GM18867 (cell line): Measurements from ENCODE around the gene HOXA9.

ENCODE experiments used
- ATAC-seq: cut with Tn5 transposase; IDR thresholded peaks from one replicate; pipeline ENCODE4 v1.9.1; 2021; ENCODE audit warnings: mild to moderate bottlenecking, moderate library complexity; ENCODE audit not compliant: unreplicated experiment

The HOXA9 gene

GRCh38 chr7:27130540-27131389 is 34.6 kb downstream of the HOXA9 start, which contains the start of gene HOXA4:
TSS of gene HOXA4 (minus strand) at chr7:27130757. CDS start at chr7:27130733, 24 bp downstream.
- ATAC-seq: no peak

GRCh38 chr7:27129729-27130539 is 35.4 kb downstream of the HOXA9 start:
- no peak for ATAC-seq

DNA sequence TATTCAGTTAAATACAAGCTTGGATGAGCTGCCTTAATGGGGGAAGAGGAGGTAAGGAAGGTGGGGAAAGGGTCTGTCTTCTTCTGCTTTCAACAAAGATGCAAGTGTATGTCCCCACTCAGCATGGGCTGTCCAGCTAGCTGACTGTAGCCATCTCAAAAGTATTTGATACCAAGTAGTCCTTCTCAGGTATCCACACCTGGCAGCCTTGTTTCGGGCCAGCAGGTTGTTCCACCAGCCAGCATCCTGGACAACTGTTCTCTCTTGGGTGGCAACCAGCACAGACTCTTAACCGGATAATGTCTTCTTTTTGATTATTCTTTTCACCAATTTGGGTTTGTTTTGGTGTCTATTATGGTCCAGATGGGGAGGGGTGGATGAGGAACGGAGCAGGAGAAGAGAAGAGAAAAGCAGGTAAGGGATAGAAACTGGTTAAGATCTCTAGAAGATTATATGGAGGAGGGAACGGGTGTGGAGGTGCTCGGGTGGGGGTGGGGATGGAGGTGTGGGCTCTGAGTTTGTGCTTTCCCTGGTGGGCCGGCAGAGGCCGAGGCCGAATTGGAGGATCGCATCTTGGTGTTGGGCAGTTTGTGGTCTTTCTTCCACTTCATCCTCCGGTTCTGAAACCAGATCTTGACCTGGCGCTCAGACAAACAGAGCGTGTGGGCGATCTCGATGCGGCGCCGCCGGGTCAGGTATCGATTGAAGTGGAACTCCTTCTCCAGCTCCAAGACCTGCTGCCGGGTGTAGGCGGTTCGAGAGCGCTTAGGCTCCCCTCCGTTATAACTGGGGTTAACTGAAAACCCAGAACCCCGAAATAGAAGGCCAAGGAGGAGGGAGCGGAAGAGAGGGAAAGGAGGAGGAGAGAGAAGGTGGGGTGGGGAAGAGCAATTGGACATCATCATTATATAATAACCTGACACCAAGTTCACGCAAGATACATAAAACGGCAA is 36.3 kb downstream of the HOXA9 start:
- ATAC-seq: no peak

DNA sequence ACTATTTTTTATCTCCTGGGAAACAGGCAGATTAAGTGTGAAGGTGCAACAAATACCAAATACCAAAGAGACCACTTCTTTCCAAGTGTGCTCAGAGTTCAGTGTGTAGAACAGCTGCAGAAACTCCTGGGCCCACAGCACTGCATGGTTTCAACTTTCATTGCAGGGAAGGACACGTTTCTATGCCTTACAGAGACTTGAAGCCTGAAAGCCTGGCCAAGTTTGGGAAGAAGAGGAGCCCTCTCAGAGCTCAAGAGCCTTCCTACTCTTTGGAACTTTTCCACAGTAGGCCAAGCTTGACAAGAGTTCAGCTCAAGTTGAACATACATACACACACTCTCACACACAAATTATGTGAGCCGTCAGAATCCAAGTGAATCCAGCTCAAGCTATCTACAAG is 37.3 kb downstream of the HOXA9 start:
- ATAC-seq: no peak

DNA sequence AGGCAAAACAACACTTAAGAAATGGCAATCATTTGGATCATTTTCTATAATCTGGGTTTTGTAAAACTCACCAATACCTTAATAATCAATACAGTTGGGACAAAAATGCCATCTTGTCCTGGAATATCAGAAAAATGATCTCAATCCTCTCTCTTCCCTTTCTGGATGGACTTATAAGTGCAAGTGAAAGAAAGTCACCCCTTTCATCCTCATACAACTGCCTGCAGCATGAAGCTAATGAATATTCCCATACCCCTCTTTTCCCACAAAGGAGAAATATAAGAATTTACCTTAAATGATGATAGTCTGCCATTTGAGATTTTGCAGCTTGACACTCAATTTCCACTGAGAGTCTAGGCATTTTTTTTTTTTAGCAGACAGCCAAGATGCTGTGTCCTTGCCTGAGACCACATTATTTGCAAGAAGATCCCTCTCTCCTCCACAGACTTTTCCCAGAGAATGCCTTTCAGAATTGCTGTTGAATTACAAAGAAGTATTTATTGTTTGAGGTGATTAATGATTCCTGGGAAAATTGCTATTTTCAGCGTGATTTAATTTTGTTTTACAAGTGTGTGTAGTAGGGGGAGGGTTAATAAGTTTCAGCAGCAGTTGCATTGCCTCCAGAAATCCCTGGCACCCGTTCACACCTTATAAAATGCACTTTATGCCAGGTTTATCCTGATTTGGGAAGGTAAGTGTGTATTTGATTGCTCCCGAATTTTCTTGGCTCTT is 38.6 kb downstream of the HOXA9 start:
- ATAC-seq: no peak

DNA sequence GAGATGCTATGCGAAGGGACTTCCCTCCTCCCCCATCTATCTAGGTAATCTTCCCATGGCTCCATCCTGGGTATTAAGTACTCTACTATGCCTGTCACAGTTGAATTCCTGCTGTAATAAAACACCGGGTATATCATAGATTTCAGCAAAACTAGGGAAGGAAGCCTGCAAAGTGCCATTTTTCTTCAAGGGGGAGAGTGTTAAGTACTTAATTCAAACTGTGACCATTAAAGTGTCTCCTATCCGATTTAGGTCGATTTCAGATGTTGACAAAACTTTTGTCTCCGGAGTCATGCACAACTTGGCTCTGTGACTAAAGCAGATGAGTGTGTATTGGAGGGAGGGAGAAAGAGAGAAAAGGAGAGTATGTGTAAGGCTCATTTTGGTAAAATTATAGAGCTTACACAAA is 39.3 kb downstream of the HOXA9 start:
- no peak for ATAC-seq

DNA sequence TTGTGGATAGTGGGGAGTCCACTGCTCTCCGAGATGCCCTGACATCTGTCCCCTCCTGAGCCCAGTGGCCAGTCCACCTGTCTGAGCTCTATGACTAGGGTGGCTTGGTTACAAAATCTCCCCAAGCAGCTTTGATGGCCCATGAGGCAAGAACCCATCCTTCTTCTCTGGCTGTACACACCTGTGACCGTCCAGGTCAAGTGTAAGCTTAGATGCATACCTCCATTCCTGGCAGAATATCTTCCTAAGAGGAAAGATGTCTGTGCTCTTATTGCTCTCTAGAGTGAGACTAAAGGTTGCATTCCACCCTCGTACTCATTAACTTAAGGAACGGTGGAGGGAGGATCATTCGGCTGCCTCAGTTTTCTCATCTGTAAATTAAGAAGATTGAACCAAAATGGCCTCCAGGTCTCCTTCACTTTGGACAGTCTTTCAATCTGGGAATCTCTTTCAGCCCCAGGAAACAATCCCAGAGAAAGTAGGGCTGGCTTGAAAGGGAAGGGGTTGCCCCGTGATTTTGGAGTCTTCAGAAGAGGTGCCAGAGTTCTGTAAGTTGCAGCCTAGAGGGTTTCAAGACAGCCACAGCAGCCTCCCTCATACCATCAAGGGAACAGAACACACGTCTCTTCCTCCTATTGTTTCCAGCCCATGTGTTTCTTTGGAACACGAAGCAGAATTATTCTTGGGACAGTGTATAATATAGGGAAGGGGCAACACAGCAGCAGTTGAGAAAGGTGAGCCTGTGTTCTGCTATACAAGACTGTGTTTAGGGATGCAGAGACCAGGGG is 40.2 kb downstream of the HOXA9 start:
- ATAC-seq: no peak

DNA sequence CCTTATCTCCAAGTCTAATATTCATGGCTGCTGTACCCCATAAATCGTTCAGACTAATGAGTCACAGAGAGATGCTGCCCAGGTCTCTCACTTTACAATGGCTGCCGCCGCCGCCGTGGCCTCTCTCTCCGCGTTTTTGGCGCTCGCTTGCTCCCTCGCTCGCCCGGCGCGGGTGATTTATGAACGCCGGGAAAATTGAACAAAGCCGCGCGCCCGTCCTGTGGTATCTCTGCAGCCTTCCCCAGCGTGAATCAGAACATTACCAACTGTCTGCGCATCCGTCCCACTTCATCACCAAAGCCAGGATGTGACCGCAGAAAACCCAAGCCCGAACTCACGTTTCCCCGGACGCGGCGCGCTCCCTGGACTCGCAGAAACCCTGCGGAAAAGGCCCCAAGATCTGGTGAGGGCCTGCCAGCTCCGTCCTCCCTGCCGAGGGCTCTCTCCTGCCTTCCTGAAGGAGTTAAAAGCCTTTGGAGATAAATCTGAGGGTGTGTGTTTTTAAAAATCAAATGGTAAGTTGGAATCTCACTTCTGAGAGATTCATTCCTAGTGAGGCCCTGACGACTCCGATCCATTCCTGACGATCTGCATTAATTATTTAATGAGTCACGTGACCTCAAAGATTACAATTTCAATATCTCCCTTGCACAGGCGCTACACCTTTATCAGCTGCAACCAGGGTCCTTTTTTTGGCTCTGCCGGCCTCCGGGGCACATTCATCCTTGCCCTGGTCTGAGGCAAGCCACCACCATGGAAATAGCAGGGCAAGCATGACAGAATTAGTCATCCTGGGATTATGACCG is 41.0 kb downstream of the HOXA9 start:
- no peak for ATAC-seq

DNA sequence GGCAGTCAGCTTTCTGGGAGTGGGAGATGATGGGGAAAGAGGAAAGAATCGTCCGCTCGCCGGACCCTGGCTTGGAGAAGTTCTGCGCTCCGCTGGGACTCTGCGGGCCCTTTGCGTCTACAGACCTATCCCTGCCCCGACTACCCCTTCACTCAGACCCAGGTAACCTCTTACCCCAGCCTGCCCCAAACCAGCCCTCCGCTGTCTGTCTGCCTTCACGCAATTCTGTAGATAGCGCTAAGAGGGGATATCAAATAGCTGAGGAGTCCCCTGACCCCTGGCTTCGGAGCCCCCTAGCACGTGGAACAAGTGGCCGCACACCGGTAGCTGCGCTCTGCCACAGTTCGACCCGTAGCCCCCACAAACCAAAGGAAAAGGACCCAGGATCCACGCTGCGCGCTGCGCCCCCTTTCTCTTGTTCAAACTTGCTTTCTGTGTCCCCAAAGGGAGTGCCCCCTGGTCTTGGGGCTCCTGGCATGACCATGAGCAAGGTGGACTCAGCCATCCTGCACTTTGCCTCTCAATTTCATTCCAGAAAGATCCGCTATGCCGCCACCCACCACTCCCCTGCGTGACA is 41.8 kb downstream of the HOXA9 start:
- ATAC-seq: no peak

GRCh38 chr7:27123007-27123476 is 42.3 kb downstream of the HOXA9 start:
- ATAC-seq: no peak

DNA sequence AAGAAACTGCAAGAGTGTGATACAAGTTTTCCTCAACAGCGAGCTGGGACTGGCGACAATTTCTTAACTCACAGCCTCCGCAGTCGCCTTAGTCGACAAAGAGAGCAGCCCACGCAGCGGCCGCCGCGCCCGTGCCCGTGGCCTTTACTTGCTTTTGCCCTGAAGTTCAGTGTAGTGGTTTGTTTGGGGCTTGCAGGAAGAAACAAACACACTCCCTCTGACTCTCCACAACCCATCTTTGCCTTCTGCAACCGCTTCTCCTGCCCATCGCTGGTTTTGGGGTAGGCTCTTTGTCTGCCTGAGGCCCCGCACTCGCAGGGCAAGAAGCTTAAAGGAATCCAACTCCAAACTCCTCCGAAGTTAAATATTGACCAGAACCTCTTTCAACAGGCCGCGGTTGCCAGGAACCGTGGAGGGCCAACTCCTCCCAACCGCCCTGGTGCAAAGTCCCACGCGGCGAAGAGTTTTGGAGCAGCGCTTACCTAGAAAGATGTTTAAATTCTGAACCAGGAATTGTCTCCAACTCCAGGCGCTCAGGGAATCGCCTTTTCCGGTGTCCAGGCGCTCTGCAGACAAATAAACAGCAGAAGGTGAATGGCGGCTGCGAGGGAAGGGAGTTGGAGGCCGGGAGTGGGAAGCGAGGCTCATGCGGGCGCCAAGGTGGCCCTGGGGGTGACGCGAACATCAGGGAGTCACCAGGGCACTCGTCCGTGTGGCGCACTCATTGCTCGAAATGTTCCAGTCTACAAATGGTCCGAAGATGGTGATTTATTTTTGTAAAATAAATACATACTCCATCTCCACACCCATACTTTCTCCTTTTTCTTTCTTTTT is 43.0 kb downstream of the HOXA9 start:
- no peak for ATAC-seq

GRCh38 chr7:27121684-27122076 is 43.7 kb downstream of the HOXA9 start:
- no peak for ATAC-seq

DNA sequence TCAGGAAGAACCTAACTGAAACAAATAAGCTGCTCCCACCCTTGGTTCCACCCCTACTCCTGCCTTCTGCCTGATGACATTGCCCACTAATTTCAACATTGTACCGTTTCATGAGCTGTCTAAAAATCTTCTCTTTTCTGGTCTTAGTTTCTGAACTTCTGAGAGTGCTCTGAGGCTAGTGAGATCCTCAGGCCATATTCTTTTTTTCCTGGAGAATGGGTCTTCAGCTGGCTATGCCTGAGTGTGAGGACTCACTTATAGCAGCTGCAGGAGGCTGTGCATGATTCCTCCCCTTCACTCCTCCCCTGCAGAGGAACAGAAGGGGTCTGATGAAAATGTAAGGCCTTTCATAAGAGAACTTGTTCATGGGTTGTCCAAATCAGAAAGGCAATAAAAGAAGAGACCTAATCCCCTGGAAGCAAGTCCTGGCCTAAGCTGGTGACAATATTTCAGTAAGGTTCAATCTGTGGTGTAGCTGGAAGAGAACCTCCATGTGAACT is 45.9 kb downstream of the HOXA9 start:
- no peak for ATAC-seq

GRCh38 chr7:27118580-27118979 is 46.8 kb downstream of the HOXA9 start:
- no peak for ATAC-seq

DNA sequence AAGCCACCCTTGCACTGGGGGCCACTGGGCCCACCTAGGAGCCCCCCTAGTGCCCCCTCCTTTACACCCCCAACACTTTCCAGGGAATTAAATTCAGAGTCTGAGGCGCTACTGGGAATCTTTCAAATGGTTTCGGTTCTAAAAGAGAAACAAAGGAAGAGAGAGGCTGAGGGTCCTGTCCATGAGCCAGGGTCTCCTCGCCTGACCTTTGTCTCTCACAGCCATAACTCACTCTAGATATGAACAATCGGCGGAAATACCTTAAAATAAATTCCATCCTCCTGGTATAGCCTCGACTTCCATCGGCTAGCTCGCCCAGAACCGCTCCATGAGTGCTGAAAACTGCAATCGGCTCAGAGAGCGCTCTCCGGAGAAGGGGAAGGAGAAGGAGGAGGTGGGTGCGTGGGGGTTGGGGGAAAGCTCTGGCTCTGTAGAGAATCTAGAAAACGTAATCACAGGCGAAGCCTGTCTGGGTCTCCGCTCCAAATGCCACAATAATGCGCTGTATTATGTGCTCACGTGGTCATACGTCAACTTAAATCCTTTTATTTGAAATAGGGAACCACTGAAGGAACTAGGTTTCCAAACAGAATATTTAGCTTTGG is 47.3 kb downstream of the HOXA9 start:
- no peak for ATAC-seq
